HCT116 (cell line): Measurements from ENCODE around the gene PRAME. TPM values are rescaled to one million over a fixed set of nuclear protein-coding genes. Genes with fewer than 3 reads are reported as not detected.

Experiments used
- ATAC-seq: fragments of 200-7000 bp; cut with Tn5 transposase; 2 replicates; pipeline ENCODE4 v1.9.1; 2020; ENCODE audit warnings: mild to moderate bottlenecking, moderate library complexity
- BruUV-seq: library from RNA; stranded (reverse); fragments of 400-500 nt; replicated peaks from 2 replicates; lab custom pipeline; 2021; lab: Mats Ljungman, UMichigan
- CTCF ChIA-PET: fragments of 300-600 bp; sonication (Branson Sonifier 250); formaldehyde crosslinking; loops from one replicate; lab custom pipeline; 2021; ENCODE audit warnings: antibody characterized with exemption; lab: Charles Lee
- POLR2A ChIA-PET: fragments of 300-600, 350-600 bp; sonication (Branson Sonifier 250); formaldehyde crosslinking; loops from one replicate; lab custom pipeline; 2021; ENCODE audit warnings: antibody characterized with exemption; lab: Charles Lee
- RAD21 ChIA-PET, 2 experiments: fragments of 300-600 bp; sonication (Branson Sonifier 250); formaldehyde crosslinking; loops; one replicate each; lab custom pipeline; 2023; ENCODE audit warnings: low total read pairs in 2 of 2; ENCODE audit not compliant: uncharacterized antibody in 2 of 2, unreplicated experiment in 2 of 2, low non-redundant PET in 1 of 2; lab: Charles Lee
- DNase-seq: peaks from one replicate; pipeline ENCODE4 v3.0.0-alpha.2; 2010; ENCODE audit warnings: low read depth, low spot score
- H2AFZ ChIP-seq: fragments of 200-600 bp; shearing (Covaris generic), sonication (generic); 2 replicates; pipeline ENCODE4 v1.6.1; 2017; ENCODE audit warnings: low read depth, mixed run types, mixed read lengths, antibody characterized with exemption, low read length; ENCODE audit not compliant: poor library complexity, severe bottlenecking
- H3K27ac ChIP-seq: 2 replicates; pipeline ENCODE4 v1.5.1; 2012; ENCODE audit warnings: low read depth, low read length
- H3K27me3 ChIP-seq: fragments of 200-600 bp; sonication (generic); 2 replicates; pipeline ENCODE4 v1.6.1; 2016; ENCODE audit warnings: mixed run types, low read length, mixed read lengths; ENCODE audit not compliant: insufficient read depth
- H3K36me3 ChIP-seq, 2 experiments: fragments of 200-500 bp in 1 of 2; fragments of 200-600 bp in 1 of 2; sonication (Bioruptor generic) in 1 of 2; sonication (generic) in 1 of 2; 2 replicates each; pipeline versions ENCODE4 v1.5.1 to v1.6.1; 2014 to 2016; ENCODE audit warnings: low read length in 2 of 2, inconsistent platforms in 1 of 2, mixed read lengths in 1 of 2, mixed run types in 1 of 2; ENCODE audit not compliant: insufficient read depth in 2 of 2, control insufficient read depth in 1 of 2
- H3K4me1 ChIP-seq, 2 experiments: fragments of 200-600 bp in 1 of 2; sonication (generic) in 1 of 2; 2 replicates each; pipeline versions ENCODE4 v1.5.1 to v1.6.1; 2012 to 2017; ENCODE audit warnings: low read length in 2 of 2, inconsistent platforms in 1 of 2, mild to moderate bottlenecking in 1 of 2, mixed read lengths in 1 of 2, mixed run types in 1 of 2, moderate library complexity in 1 of 2; ENCODE audit not compliant: insufficient read depth in 2 of 2, control insufficient read depth in 1 of 2
- H3K4me2 ChIP-seq: fragments of 200-600 bp; sonication (generic); 2 replicates; pipeline ENCODE4 v1.6.1; 2017; ENCODE audit warnings: mixed run types, low read length, mixed read lengths
- H3K4me3 ChIP-seq, 2 experiments: fragments of 200-600 bp in 1 of 2; sonication (generic) in 1 of 2; replicated peaks in 1 of 2; 2 replicates each; pipeline ENCODE4 v1.5.1; 2011 to 2016; ENCODE audit warnings: low read length in 2 of 2, control low read depth in 1 of 2, low read depth in 1 of 2, mild to moderate bottlenecking in 1 of 2, mixed read lengths in 1 of 2, mixed run types in 1 of 2
- H3K79me2 ChIP-seq: fragments of 200-600 bp; sonication (generic); 2 replicates; pipeline ENCODE4 v1.6.1; 2017; ENCODE audit warnings: mild to moderate bottlenecking, mixed run types, low read length, moderate library complexity, mixed read lengths; ENCODE audit not compliant: insufficient read depth
- H3K9ac ChIP-seq: fragments of 200-600 bp; sonication (generic); 2 replicates; pipeline ENCODE4 v1.6.1; 2016; ENCODE audit warnings: low read length, mixed read lengths
- H3K9me2 ChIP-seq: fragments of 200-600 bp; sonication (generic), shearing (Covaris generic); 2 replicates; pipeline ENCODE4 v1.6.1; 2017; ENCODE audit warnings: mixed run types, mild to moderate bottlenecking, moderate library complexity; ENCODE audit not compliant: insufficient read depth
- H3K9me3 ChIP-seq, 2 experiments: fragments of 200-500 bp in 1 of 2; fragments of 200-600 bp in 1 of 2; sonication (Bioruptor generic) in 1 of 2; sonication (generic) in 1 of 2; 2 replicates each; pipeline ENCODE4 v1.6.1; 2014 to 2017; ENCODE audit warnings: low read length in 2 of 2, mixed read lengths in 2 of 2, inconsistent platforms in 1 of 2, low read depth in 1 of 2, mild to moderate bottlenecking in 1 of 2, mixed run types in 1 of 2, moderate library complexity in 1 of 2; ENCODE audit not compliant: control insufficient read depth in 1 of 2, insufficient read depth in 1 of 2
- H4K20me1 ChIP-seq: fragments of 200-600 bp; sonication (generic), shearing (Covaris generic); 2 replicates; pipeline ENCODE4 v1.6.1; 2017; ENCODE audit warnings: mixed run types, mild to moderate bottlenecking, moderate library complexity; ENCODE audit not compliant: insufficient read depth
- CEBPB ChIP-seq: IDR thresholded peaks from 2 replicates; pipeline ENCODE4 v1.6.1; 2012; ENCODE audit warnings: low read depth
- CTCF ChIP-seq, 3 experiments: fragments of 200-600 bp in 1 of 3; sonication (generic) in 1 of 3; IDR thresholded peaks in 2 of 3; conservative IDR thresholded peaks in 1 of 3; 2 replicates each; pipeline ENCODE4 v1.5.1; 2012 to 2017; ENCODE audit warnings: low read depth in 2 of 3, low read length in 2 of 3, antibody characterized with exemption in 1 of 3, borderline replicate concordance in 1 of 3, control low read depth in 1 of 3, mild to moderate bottlenecking in 1 of 3, mixed read lengths in 1 of 3, mixed run types in 1 of 3, moderate library complexity in 1 of 3; ENCODE audit not compliant: insufficient read depth in 1 of 3
- EZH2 ChIP-seq: fragments of 200-600 bp; sonication (generic); IDR thresholded peaks from 2 replicates; pipeline ENCODE4 v1.6.1; 2017; ENCODE audit warnings: antibody characterized with exemption, mixed run types
- EZH2phosphoT487 ChIP-seq: fragments of 200-600 bp; IDR thresholded peaks from 2 replicates; pipeline ENCODE4 v1.6.1; 2018; ENCODE audit warnings: antibody characterized with exemption, borderline replicate concordance
- JUND ChIP-seq: IDR thresholded peaks from 2 replicates; pipeline ENCODE4 v1.6.1; 2012
- POLR2AphosphoS5 ChIP-seq: IDR thresholded peaks from 2 replicates; pipeline ENCODE4 v1.6.1; 2011; ENCODE audit warnings: mild to moderate bottlenecking, low read depth, low read length, moderate library complexity
- SP1 ChIP-seq: IDR thresholded peaks from 2 replicates; pipeline ENCODE4 v1.6.1; 2012; ENCODE audit warnings: low read depth
- SRF ChIP-seq: IDR thresholded peaks from 2 replicates; pipeline ENCODE4 v1.6.1; 2012; ENCODE audit warnings: low read depth
- YY1 ChIP-seq: IDR thresholded peaks from 2 replicates; pipeline ENCODE4 v1.6.1; 2011; ENCODE audit warnings: low read length, low read depth, moderate library complexity, mild to moderate bottlenecking; ENCODE audit not compliant: insufficient replicate concordance; ENCODE audit errors: extremely low read depth
- intact Hi-C: fragments of 100-400 bp; cut with micrococcal nuclease; formaldehyde crosslinking; loops from 2 replicates; pipeline ENCODE4 v1.10.0; 2022
- total RNA-seq: library from RNA; stranded (reverse); gene quantifications from one replicate; pipeline ENCODE4 v1.2.1, GENCODE V29; 2021; ENCODE audit not compliant: unreplicated experiment
- TF ChIP-seq, protein P1 (sequence below): IDR thresholded peaks from 2 replicates; pipeline ENCODE4 v1.6.1; 2012

The PRAME gene
- total RNA-seq, 1 experiment from 2014 or later, result 28.4 TPM

GRCh38 chr22:22588485-22589164 is 29.6 kb upstream of the PRAME start:
- Histone ChIP-seq H3K9me3 (no peaks in the 10 kb centered on the region), H4K20me1 (no peaks in the 10 kb centered on the region), H3K9me2 (no peaks in the 10 kb centered on the region), H3K4me2 (no peak overlapping the region), H3K27ac (no peak overlapping the region), H3K36me3 (no peaks in the 10 kb centered on the region), H3K4me1 (peaks cover 0 to 3% of the 10 kb centered on the region in 2 experiments; a peak in 1 of 4 replicates), H2AFZ (no peak overlapping the region), H3K9ac (no peak overlapping the region), H3K4me3 (no peak overlapping the region), H3K27me3 (no peaks in the 10 kb centered on the region), H3K79me2 (no peaks in the 10 kb centered on the region)
- intact Hi-C loops, result loop anchor here (10.0 kb wide), 1 partner anchor 124 kb away; no protein-coding TSS in a partner anchor
- ATAC-seq, result no peak
- BruUV-seq, result no TSS peak
- ChIA-PET CTCF (interaction anchor here (3.0 to 4.2 kb wide), 2 partner anchors 12 to 124 kb away, joined by 8 to 64 read pairs; no protein-coding TSS in a partner anchor), RAD21 (no interaction called here), POLR2A (interaction anchor here (2.4 kb wide), 1 partner anchor 12 kb away, joined by 12 read pairs; no protein-coding TSS in a partner anchor)
- no peak for TF ChIP-seq YY1
- TF ChIP-seq EZH2, result no peak
- TF ChIP-seq, protein P1, sequence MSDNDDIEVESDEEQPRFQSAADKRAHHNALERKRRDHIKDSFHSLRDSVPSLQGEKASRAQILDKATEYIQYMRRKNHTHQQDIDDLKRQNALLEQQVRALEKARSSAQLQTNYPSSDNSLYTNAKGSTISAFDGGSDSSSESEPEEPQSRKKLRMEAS, result no peak
- no peak for TF ChIP-seq POLR2AphosphoS5
- TF ChIP-seq CTCF (IDR thresholded peaks at IDR 0.05 in 2 of 3, conservative IDR thresholded peaks at IDR 0.05 in 1 of 3; ENCODE audit: borderline replicate concordance in 1 of 3, insufficient read depth in 1 of 3, low read depth in 2 of 3, low read length in 2 of 3), result no peak
- TF ChIP-seq CEBPB, result no peak
- no peak for TF ChIP-seq SRF
- no peak for TF ChIP-seq SP1
- TF ChIP-seq EZH2phosphoT487, result no peak
- no peak for TF ChIP-seq JUND
- DNase-seq, result no peak
